Measurements from ENCODE around the gene ATG7. TPM values are rescaled to one million over a fixed set of nuclear protein-coding genes. Genes with fewer than 3 reads are reported as not detected.
A peak's percentile ranks its signal among the peaks of the same experiment; 100 is the strongest.
"Not testable (repeated sequence)": the region's sequence is repeated elsewhere in the genome, so short reads cannot be mapped to it uniquely, and the experiment has no call there.

ATG7 gene
- total RNA-seq, 1 donor: 131 TPM

DNA sequence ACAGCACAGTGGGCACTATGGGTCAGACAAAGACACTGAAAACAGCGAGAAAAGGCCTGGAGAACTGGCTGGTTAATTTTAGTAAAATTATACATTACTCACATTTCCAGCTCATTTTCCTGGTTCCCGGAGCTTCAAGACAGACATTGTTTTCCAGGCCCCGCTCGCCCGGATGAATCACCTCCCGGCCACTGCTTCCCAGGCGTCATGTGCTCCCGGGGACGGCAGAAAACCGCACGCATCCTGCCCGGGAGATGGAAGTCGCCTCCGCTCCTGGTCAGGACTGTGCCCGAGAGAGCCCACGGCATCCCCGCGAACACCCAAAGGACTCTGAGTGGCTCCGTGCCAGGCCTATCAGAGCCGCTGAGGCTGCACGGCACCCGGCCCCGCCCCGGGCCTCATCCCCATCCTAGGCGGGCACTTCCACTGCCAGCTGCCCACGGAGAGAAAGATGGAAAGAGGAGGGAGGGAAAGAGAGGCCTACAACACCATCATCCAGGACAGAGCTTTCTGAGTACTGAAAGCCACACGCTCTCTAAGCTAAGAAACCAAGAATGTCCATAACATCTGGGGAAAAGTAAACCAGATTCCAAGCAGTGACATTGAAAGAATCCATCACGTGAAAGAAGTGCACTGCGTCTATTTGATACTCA is 296.4 kb downstream of the ATG7 start:
- peak overlapping the region; percentile 43 for H3K4me3 ChIP-seq (ENCODE audit: low read depth, low read length)
- TF ChIP-seq, protein P1, sequence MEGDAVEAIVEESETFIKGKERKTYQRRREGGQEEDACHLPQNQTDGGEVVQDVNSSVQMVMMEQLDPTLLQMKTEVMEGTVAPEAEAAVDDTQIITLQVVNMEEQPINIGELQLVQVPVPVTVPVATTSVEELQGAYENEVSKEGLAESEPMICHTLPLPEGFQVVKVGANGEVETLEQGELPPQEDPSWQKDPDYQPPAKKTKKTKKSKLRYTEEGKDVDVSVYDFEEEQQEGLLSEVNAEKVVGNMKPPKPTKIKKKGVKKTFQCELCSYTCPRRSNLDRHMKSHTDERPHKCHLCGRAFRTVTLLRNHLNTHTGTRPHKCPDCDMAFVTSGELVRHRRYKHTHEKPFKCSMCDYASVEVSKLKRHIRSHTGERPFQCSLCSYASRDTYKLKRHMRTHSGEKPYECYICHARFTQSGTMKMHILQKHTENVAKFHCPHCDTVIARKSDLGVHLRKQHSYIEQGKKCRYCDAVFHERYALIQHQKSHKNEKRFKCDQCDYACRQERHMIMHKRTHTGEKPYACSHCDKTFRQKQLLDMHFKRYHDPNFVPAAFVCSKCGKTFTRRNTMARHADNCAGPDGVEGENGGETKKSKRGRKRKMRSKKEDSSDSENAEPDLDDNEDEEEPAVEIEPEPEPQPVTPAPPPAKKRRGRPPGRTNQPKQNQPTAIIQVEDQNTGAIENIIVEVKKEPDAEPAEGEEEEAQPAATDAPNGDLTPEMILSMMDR (IDR thresholded peaks at IDR 0.05; ENCODE audit: insufficient read depth, low read depth, low read length): no peak
- peak; percentile 95 for DNase-seq (ENCODE audit: low read depth)

DNA sequence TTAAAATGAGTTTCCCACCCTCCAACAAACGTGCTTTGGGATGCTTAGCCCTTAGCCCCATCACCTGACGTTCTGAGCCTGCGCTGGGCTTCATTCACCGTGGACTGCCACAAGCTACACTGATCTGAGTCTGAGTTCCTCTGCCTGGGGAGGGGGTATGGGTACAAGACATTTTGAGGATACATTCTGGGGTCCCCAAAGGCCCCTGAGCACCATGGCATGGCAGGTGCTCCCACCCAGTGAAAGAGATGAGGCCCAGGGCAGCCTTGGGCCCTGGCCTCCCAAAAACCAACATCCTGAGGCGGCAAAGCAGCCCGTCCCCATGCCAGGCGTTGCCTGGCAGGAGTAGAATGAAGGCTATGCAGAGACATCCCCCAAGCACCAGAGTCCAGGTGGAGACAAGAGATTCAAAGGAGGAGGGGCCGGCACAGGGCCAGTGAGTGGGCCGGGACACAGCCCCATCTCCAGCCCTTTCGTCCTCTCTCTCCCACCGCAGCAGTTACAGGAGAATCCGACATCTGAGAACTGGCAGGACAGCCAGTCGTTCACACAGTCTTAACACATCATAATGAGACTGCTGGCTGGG is 297.1 kb downstream of the ATG7 start:
- TF ChIP-seq, protein P1 (IDR thresholded peaks at IDR 0.05; ENCODE audit: insufficient read depth, low read depth, low read length): no peak
- no peak for DNase-seq (ENCODE audit: low read depth)
- no peak overlapping the region for H3K4me3 ChIP-seq (ENCODE audit: low read depth, low read length)

DNA sequence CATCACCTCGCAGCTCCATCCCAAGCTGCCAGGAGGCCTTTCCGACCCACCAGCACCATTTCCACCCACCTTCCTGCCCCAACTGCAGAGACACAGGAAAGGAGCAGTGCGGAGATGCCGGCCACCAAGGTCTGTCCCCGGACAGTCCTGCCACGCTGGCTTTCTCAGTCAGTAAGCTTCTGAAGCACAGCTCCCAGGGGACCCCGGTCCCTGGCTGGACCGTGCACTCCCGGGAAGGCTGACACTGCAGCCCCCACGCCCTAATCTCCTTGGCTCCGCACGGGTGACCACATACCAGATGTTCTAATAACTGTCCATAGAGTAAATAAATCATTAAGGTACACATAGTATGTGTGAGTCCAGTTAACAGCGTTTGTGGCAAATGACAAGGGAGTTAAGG is 298.1 kb downstream of the ATG7 start:
- TF ChIP-seq, protein P1 (IDR thresholded peaks at IDR 0.05; ENCODE audit: insufficient read depth, low read depth, low read length): no peak
- peak; percentile 62 for DNase-seq (ENCODE audit: low read depth)
- H3K4me3 ChIP-seq (ENCODE audit: low read depth, low read length): no peak overlapping the region

DNA sequence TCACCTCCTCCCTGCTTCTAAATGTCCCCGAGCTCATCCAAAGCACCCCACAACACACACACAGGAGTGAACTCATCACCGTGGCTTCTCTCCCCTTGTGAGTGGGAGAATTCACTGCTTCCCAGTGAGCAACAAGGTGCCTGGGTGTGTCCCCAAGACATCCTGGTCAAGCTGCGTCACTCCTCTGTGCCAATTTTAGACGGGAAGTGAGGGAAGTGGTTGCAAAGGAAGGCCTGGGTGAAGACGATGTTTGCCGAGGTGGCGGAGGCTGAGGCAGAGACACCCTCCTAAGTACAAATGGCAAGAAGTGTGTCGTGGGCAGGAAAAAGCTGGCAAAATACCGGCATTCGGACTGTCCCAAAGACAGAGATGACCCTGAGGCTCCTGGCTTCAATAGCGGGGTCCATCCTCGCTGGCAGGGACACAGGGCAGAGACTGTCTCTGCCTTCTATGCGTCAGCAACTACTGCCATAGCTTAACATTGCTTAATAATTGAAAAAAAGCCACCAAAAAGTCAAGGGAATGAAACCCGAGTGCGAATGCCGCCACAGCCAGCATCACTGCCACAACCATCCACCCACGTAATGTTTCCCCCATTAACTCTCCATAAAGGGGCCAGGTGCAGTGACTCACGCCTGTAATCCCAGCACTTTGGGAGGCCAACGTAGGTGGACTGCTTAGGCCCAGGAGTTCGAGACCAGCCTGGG is 298.7 kb downstream of the ATG7 start:
- peak; percentile 72 for DNase-seq (ENCODE audit: low read depth)
- TF ChIP-seq, protein P1 (IDR thresholded peaks at IDR 0.05; ENCODE audit: insufficient read depth, low read depth, low read length): no peak
- H3K4me3 ChIP-seq (ENCODE audit: low read depth, low read length): no peak overlapping the region

DNA sequence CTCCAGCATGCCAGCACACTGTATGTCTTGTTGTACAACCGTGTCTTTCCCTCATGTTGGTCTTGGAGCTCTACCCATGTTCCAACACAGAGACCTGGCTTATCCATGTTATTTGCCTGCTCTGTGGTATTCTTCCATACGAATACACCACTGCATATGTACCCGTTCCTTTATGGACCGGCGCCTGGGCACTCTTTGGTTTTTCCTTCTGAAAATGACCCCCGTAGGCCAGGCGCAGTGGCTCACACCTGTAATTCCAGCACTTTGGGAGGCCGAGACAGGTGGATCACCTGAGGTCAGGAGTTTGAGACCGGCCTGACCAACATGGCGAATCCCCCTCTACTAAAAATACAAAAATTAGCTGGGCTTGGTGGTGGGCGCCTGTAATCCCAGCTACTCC is 300.5 kb downstream of the ATG7 start:
- DNase-seq (ENCODE audit: low read depth); H3K4me3 ChIP-seq (ENCODE audit: low read depth, low read length): not testable (repeated sequence)

DNA sequence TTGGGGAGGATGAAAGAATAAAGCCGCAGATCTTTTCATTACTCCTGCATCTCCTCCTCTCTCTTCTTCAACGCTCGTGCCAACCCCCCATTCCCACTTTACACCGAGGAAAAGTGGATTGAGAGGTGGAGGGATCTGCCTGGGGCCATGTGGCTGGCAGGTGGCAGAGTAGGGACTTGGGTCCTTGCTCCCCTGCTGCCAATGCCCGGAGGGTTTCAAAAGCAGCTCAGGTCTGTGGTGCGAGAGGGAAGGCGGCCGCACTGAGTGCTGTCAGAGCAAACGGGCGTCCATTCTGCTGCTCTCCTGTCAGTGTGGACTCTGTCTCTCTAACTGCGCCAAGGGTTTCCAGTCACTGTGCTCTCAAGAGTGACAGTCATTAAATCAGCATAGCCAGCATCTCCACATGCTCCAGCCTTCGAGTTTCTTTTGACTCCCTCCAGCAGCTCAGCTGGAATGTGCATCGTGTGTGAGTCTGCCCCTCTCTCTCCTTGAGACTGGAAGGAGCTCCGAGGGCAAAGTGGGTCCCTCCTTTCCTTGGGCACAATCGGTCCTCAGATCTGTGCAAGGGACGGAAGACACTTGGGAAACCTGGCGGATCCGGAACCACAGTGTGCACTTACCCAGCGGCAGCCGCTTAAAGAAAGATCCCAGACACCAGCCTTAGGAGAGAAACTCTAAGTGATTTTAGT is 302.9 kb downstream of the ATG7 start:
- no peak overlapping the region for H3K4me3 ChIP-seq (ENCODE audit: low read depth, low read length)
- TF ChIP-seq, protein P1 (IDR thresholded peaks at IDR 0.05; ENCODE audit: insufficient read depth, low read depth, low read length): no peak
- DNase-seq (ENCODE audit: low read depth): no peak

DNA sequence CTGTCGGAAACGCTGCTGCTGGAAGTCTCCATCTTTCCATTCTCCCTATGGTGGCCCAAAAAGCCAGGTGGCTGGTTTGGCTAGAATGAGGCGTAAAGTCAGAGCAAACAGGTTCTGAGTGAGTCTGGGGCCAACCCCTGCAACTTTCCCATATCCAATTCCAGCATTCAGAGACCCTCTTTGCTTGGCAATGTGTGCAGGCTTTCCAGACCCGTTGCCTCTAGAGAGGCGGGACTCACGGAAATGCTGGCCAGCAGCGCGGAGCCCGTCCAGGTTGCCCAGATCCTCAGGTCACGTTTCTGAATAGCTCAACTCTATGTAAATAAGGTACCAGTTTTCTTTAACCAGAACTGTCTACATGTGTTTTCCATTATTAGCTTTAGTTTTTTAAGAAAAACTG is 303.5 kb downstream of the ATG7 start:
- TF ChIP-seq, protein P1 (IDR thresholded peaks at IDR 0.05; ENCODE audit: insufficient read depth, low read depth, low read length): no peak
- H3K4me3 ChIP-seq (ENCODE audit: low read depth, low read length): no peak overlapping the region
- no peak for DNase-seq (ENCODE audit: low read depth)

Measured in fibroblast of villous mesenchyme (primary cell).